GM19099 (cell line): ENCODE results near the gene KLHL29.

Source experiments
- POLR2A ChIP-seq: IDR thresholded peaks from 3 replicates; pipeline ENCODE4 v1.6.1; 2011; ENCODE audit warnings: low read depth; ENCODE audit not compliant: insufficient read length; ENCODE audit errors: extremely low read depth

KLHL29 gene

DNA sequence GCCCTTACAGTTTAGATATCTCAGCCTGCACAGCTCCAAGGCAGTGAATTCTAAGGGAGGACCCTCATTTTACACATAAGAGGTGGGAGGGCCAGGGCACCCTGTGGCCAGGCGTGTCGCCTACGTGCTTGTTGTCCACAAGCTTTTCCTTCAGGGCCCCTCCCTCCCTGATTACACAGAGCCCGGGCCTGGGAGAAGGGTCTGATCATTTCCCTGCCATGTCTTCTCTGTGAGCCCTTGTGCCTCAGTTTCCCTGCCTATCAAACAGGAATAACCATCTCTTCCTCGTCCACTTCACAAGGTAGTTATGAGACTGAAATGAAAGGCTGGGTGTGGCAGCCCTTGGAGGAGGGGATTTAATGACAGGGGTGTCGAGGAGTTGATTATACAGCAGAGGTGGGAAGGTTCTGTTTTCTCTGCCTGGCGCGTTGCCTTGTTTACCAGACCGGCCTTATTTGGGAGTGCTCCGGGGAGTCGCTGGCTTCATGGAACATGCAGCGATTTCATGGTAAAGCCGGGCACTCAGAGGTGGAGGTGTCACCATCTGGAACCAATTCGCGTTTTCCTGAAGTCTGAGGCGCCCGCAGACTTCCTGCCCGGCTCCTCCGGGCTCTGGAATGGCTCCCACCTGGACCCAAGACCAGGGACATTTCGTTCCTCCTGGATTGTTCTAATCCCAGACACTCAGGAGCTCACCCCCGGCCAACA lies 208.9 kb downstream of the KLHL29 start:
- TF ChIP-seq POLR2A = no peak

DNA sequence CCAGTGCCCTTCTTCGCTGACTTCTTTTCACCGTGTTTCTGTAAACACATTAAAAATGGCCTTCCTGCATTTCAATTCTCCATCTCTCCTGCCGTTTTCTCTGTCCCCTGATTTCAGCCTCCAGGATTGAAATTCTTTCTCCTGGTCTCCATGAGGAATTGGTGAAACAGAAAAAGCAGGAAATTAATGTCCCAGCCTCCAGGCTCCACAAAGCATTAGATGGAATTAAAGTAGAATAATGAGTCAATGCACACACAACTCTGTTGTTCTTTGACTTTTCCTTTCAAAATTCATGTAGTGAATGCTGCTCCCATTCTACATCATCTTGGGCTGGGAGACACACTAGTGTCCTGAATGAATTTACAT lies 209.5 kb downstream of the KLHL29 start:
- no peak for TF ChIP-seq POLR2A

DNA sequence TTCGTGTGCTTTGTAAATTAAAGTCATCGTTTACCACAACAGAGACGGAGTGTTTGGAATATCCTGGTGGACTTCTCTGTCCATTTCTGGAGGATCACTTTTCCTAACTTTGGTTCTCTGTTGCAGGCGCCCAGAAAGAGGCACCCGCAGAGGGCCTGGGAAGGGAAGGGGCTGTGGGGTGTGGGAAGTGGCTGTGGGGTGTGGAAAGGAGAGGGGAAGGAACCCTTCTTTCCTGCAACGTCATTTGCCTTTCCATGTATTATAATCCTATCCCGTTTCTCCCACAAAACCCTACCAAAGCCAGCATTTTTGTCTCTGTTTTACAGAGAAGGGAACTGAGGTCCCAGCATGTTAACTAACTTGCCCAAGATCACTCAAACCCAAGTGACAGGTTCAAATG lies 210.0 kb downstream of the KLHL29 start:
- no peak for TF ChIP-seq POLR2A

DNA sequence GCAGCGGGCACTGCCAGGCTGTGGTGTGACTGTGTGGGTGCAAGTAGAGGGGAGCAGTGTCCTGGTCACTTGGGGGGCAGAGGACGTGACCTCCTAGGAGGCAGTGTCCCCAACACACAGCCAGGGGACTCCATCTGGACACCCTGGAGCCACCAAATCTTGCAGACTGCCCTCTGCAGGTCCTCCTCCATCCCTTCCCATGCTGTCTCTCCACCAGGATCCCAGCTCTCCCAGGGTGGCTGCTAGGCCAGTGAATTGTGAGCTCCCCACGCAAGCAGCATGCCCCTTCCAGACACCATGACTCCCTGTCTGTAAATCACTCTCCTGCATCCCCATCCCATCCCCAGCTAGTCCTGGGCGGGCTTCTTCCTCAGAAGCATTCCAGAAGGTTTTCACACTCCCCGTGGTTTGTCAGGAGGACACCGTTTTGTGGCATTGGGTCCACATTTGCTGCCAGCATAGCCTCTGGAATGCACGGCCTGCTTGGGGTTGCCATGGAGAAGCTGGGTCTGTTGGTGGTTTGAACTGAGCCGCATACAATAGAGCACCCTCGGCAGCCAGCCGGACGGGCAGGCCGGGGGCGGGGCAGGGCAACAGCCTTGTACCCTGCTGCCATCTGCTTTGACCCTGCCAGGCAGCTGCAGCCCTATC lies 210.7 kb downstream of the KLHL29 start:
- no peak for TF ChIP-seq POLR2A

DNA sequence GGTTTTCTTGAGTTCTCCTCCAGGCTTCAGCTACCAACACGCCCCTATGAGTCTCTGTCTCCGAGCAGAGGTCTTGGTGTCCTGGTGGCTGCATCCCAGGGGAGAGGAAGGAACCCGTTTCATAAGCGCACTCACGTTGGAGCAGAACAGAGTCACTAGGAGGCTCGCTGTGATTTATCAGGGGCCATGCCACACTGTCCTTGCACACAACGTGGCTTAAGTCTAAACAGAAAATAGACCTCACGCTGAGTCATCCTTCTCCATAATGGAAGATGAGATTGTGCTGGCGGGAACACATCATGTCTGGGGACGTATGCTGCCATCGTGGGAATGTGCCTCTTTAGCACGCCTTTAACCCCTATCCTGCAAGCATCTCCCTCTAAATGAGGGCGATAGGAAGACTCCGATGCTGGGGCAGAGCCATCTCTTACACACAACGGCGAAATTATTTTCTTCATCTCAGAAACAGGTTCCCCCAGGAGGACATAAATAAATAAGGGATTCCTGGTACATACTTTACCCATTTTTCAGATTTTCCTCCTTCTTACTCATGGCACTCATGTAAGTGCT lies 211.4 kb downstream of the KLHL29 start:
- TF ChIP-seq POLR2A = no peak

DNA sequence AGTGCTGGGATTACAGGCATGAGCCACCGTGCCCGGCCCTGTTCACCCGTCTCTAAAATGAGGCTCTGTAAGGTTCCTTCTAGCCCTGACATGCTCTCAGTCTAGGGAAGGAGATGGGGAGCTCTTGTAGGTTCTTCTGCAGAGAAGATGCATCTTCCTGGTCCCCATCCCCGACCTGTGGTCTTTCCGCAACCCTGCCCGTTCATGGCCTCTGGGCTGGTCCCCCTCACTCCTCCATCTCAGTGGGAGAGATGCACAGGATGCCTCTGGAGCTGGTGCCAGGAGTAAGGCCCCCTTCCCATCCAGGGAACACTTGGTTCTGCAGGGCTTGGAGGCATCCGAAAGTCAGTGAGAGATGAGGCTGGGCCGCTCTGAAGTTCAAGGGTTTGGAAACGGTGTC lies 212.7 kb downstream of the KLHL29 start:
- TF ChIP-seq POLR2A = no peak

GRCh38 chr2:23599006-23599405 lies 214.0 kb downstream of the KLHL29 start:
- TF ChIP-seq POLR2A = no peak

GRCh38 chr2:23599667-23600066 lies 214.7 kb downstream of the KLHL29 start:
- TF ChIP-seq POLR2A = no peak

DNA sequence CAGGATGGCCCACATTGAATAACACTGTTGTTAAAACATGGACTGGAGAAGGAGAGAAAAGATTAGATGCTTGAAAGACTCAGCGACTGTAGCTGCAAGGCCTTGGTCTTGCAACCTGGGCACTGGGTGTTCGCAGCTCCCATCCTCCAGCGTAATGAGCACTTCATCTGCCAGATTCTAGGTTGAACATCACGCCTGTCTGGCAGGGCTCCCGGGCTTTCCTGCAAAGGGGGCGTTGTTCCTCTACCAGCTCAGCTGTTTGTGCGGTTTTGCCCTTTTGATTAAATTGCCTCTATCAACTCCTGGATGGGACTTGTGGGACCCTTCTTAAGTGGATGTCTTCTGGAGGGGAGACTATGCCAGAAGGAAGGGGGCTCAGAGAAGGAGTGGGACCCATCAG lies 215.4 kb downstream of the KLHL29 start:
- TF ChIP-seq POLR2A = no peak

DNA sequence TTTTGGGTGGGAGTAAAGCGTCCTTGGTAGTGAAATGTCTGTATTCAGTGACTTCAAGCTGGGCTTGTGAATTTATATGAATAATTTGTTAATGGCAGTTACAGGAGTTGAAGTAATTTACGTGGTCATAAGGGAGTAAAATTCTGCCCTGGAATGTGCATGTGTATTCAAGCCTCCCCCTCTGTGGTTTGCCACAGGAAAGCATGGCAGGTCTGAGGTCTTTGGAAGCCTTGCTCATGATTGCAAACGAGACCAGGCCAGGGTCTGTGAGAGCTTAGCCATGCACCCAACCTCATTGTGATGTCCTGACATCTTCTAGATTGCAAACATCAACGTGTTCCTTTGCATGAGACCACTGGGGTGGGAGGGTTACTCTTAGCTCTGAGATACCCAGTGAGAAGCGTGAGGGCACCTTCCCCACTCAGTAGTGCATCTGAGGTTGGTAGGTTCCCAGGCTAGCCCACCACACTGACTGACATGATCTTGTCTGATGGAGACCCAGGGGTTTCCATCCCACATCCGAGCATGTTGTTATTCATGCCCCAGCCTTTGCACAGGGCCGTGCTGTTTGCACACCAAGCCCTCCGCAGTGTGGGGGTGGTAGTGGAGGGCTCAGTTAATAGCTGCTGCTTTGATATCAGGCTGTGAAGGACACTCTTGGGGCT lies 216.5 kb downstream of the KLHL29 start:
- TF ChIP-seq POLR2A = no peak

- TF ChIP-seq POLR2A = no peak
Observed at GRCh38 chr2:23602116-23602515, 217.1 kb downstream of the KLHL29 start.

- no peak for TF ChIP-seq POLR2A
Observed at GRCh38 chr2:23603156-23603555, 218.2 kb downstream of the KLHL29 start.

- TF ChIP-seq POLR2A = no peak
Observed at GRCh38 chr2:23603581-23603980, 218.6 kb downstream of the KLHL29 start.

GRCh38 chr2:23604731-23605130 lies 219.8 kb downstream of the KLHL29 start:
- TF ChIP-seq POLR2A = no peak

GRCh38 chr2:23605236-23605635 lies 220.3 kb downstream of the KLHL29 start:
- no peak for TF ChIP-seq POLR2A

GRCh38 chr2:23606196-23606595 lies 221.2 kb downstream of the KLHL29 start:
- TF ChIP-seq POLR2A = no peak
